K562 (cell line): Measurements from ENCODE around the gene ZDHHC24. TPM values are rescaled to one million over a fixed set of nuclear protein-coding genes. Genes with fewer than 3 reads are reported as not detected.

Source experiments
- CAMTA2 ChIP-seq: fragments of 250-450 bp; sonication (Bioruptor Pico); conservative IDR thresholded peaks from 2 replicates; pipeline ENCODE4 v1.5.1; 2022
- EP400 ChIP-seq: fragments of 450-650 bp; IDR thresholded peaks from 2 replicates; pipeline ENCODE4 v1.6.1; 2017; ENCODE audit warnings: antibody characterized with exemption, mild to moderate bottlenecking, moderate library complexity
- GMEB1 ChIP-seq: fragments of 250-450 bp; sonication (Bioruptor Pico); IDR thresholded peaks from 2 replicates; pipeline ENCODE4 v1.4.0; 2020; ENCODE audit warnings: mild to moderate bottlenecking
- SMAD1 ChIP-seq: fragments of 150-350 bp; IDR thresholded peaks from 2 replicates; pipeline ENCODE4 v1.6.1; 2014; ENCODE audit warnings: low read length, low read depth; ENCODE audit not compliant: partially characterized antibody
- ZC3H8 ChIP-seq: fragments of 450-650 bp; IDR thresholded peaks from 2 replicates; pipeline ENCODE4 v1.6.1; 2017
- ZNF609 ChIP-seq: sonication (generic); formaldehyde crosslinking; IDR thresholded peaks from 2 replicates; pipeline ENCODE4 v1.8.1; 2023; ENCODE audit warnings: missing genetic modification reagents, mild to moderate bottlenecking, borderline replicate concordance
- polyA plus RNA-seq, 8 experiments: library from polyadenylated mRNA; depleted of rRNA in 4 of 8; stranded (reverse) in 5 of 8; unstranded in 3 of 8; fragments of >200 nt; fragmentation: Nextera tagmentation in 2 of 8; fragmentation: Illumina TruSeq in 1 of 8; extraction: Ambion mirVana in 2 of 8; extraction: Trizol in 1 of 8; gene quantifications; 2 replicates each; pipeline versions ENCODE4 v1.2.1 to v1.2.3, GENCODE V29; 2011 to 2014; ENCODE audit warnings: inconsistent platforms in 1 of 8, missing spikeins in 1 of 8
- total RNA-seq, 7 experiments: library from RNA; depleted of rRNA in 6 of 7; stranded (reverse); fragments of >200 nt in 6 of 7; fragmentation: Illumina TruSeq in 2 of 7; extraction: Trizol in 2 of 7; gene quantifications; 2 replicates each; pipeline versions ENCODE4 v1.2.1 to v1.2.3, GENCODE V29; 2011 to 2021; ENCODE audit warnings: low replicate concordance in 1 of 7
- TF ChIP-seq, protein P1 (sequence below): fragments of 250-450 bp; sonication (Bioruptor Pico); IDR thresholded peaks from 2 replicates; pipeline ENCODE4 v1.9.0; 2021; ENCODE audit warnings: mild to moderate bottlenecking

The ZDHHC24 gene
- total and polyA plus RNA-seq, 9 of the 15 experiments (the other 6 are each of a cell fraction or from before 2014, with no cell fraction given): 0.45 to 11.2 (median 2.7) TPM

- no peak for TF ChIP-seq ZNF609 (CRISPR knock-in tag)
- TF ChIP-seq GMEB1 (CRISPR knock-in tag): no peak
- TF ChIP-seq CAMTA2 (CRISPR knock-in tag): no peak
- TF ChIP-seq, protein P1, sequence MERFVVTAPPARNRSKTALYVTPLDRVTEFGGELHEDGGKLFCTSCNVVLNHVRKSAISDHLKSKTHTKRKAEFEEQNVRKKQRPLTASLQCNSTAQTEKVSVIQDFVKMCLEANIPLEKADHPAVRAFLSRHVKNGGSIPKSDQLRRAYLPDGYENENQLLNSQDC (CRISPR knock-in tag): no peak
- no peak for TF ChIP-seq EP400
- no peak for TF ChIP-seq SMAD1
- TF ChIP-seq ZC3H8: no peak
These were observed 67.0 kb downstream of the ZDHHC24 start (continued) for GRCh38 chr11:66478729-66479393.
